H1 (cell line): ENCODE measurements around the gene GNAL.

ENCODE experiments used
- ATF3 ChIP-seq: IDR thresholded peaks from 2 replicates; pipeline ENCODE4 v1.6.1; 2011; ENCODE audit warnings: low read depth, mild to moderate bottlenecking, low read length; ENCODE audit not compliant: insufficient read depth
- CEBPB ChIP-seq: IDR thresholded peaks from 2 replicates; pipeline ENCODE4 v1.6.1; 2012; ENCODE audit warnings: low read depth, low read length
- EP300 ChIP-seq, 2 experiments: IDR thresholded peaks; 1 replicate in 1 of 2; 2 replicates in 1 of 2; pipeline ENCODE4 v1.6.1; 2011 to 2012; ENCODE audit warnings: low read depth in 2 of 2, low read length in 2 of 2, mild to moderate bottlenecking in 2 of 2, borderline replicate concordance in 1 of 2, inconsistent platforms in 1 of 2, moderate library complexity in 1 of 2
- EZH2 ChIP-seq: fragments of 200-600 bp; sonication (generic); IDR thresholded peaks from 2 replicates; pipeline ENCODE4 v1.7.1; 2012; ENCODE audit warnings: low read depth, mild to moderate bottlenecking, moderate library complexity, low read length, inconsistent platforms; ENCODE audit not compliant: severe bottlenecking
- POLR2AphosphoS5 ChIP-seq: IDR thresholded peaks from 2 replicates; pipeline ENCODE4 v1.6.1; 2011; ENCODE audit warnings: low read depth, low read length
- RNF2 ChIP-seq: fragments of 200-900, 300-1000 bp; sonication (generic); IDR thresholded peaks from 2 replicates; pipeline ENCODE4 v1.7.1; 2016; ENCODE audit warnings: borderline replicate concordance, low read depth, mild to moderate bottlenecking, antibody characterized with exemption, low read length; ENCODE audit not compliant: poor library complexity, severe bottlenecking; ENCODE audit errors: missing control alignments
- SP1 ChIP-seq: IDR thresholded peaks from 2 replicates; pipeline ENCODE4 v1.6.1; 2011; ENCODE audit warnings: low read depth, low read length
- SRF ChIP-seq: IDR thresholded peaks from 2 replicates; pipeline ENCODE4 v1.6.1; 2011; ENCODE audit warnings: mild to moderate bottlenecking, low read depth, low read length, moderate library complexity
- TF ChIP-seq, protein P1 (sequence below), 3 experiments: IDR thresholded peaks; 1 replicate in 2 of 3; 2 replicates in 1 of 3; pipeline versions ENCODE4 v1.5.1 to v1.6.1; 2011; ENCODE audit warnings: low read length in 3 of 3, mild to moderate bottlenecking in 3 of 3, inconsistent platforms in 2 of 3, low read depth in 1 of 3, moderate library complexity in 1 of 3; ENCODE audit not compliant: insufficient read depth in 1 of 3; ENCODE audit errors: control extremely low read depth in 1 of 3
- TF ChIP-seq, protein P2 (sequence below): IDR thresholded peaks from 2 replicates; pipeline ENCODE4 v1.6.1; 2012; ENCODE audit warnings: inconsistent platforms

DNA sequence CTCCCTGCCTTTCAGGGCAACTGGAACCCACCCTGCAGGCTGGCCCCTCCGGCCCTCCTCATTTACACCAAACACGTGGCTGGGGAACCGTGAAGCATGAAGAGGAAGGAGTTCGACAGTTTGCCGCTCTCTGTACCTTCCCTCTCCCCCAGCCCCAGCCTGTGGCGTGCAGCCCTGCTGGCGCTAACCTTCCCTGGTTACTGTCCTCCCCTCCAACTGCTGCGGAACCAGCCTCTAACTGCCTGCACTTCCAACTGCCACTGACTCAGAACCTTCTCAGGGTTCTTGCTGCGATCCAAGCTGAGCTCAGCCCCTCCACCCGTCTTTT, 19.2 kb upstream of the GNAL start:
- TF ChIP-seq, protein P1, sequence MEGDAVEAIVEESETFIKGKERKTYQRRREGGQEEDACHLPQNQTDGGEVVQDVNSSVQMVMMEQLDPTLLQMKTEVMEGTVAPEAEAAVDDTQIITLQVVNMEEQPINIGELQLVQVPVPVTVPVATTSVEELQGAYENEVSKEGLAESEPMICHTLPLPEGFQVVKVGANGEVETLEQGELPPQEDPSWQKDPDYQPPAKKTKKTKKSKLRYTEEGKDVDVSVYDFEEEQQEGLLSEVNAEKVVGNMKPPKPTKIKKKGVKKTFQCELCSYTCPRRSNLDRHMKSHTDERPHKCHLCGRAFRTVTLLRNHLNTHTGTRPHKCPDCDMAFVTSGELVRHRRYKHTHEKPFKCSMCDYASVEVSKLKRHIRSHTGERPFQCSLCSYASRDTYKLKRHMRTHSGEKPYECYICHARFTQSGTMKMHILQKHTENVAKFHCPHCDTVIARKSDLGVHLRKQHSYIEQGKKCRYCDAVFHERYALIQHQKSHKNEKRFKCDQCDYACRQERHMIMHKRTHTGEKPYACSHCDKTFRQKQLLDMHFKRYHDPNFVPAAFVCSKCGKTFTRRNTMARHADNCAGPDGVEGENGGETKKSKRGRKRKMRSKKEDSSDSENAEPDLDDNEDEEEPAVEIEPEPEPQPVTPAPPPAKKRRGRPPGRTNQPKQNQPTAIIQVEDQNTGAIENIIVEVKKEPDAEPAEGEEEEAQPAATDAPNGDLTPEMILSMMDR (IDR thresholded peaks at IDR 0.05; ENCODE audit: control extremely low read depth in 1 of 3, insufficient read depth in 1 of 3, low read depth in 1 of 3, low read length in 3 of 3) = no peak
- TF ChIP-seq POLR2AphosphoS5 = no peak
- no peak for TF ChIP-seq EP300 (IDR thresholded peaks at IDR 0.05; ENCODE audit: borderline replicate concordance in 1 of 2, low read depth in 2 of 2, low read length in 2 of 2)
- TF ChIP-seq RNF2 = no peak
- no peak for TF ChIP-seq EZH2
- TF ChIP-seq CEBPB = no peak
- TF ChIP-seq SRF = no peak
- TF ChIP-seq, protein P2, sequence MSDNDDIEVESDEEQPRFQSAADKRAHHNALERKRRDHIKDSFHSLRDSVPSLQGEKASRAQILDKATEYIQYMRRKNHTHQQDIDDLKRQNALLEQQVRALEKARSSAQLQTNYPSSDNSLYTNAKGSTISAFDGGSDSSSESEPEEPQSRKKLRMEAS = peak; percentile 75
- TF ChIP-seq SP1 = no peak
- TF ChIP-seq ATF3 = no peak
